ENCODE data around the gene CATSPER3. TPM values are rescaled to one million over a fixed set of nuclear protein-coding genes. Genes with fewer than 3 reads are reported as not detected.
A peak's percentile ranks its signal among the peaks of the same experiment; 100 is the strongest.

CATSPER3 gene
- total and polyA plus RNA-seq, 2 of the 13 experiments (the other 11 are each of a cell fraction or from before 2014, with no cell fraction given), result 0.33 to 0.37 TPM

- no peak for TF ChIP-seq ZNF205 (CRISPR knock-in tag; IDR thresholded peaks at IDR 0.05)
- TF ChIP-seq ZSCAN9 (CRISPR knock-in tag; IDR thresholded peaks at IDR 0.05; ENCODE audit: borderline replicate concordance), result peak; percentile 19; the same call in 1 of the 2 replicates
- TF ChIP-seq, protein P1, sequence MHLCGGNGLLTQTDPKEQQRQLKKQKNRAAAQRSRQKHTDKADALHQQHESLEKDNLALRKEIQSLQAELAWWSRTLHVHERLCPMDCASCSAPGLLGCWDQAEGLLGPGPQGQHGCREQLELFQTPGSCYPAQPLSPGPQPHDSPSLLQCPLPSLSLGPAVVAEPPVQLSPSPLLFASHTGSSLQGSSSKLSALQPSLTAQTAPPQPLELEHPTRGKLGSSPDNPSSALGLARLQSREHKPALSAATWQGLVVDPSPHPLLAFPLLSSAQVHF (CRISPR knock-in tag; IDR thresholded peaks at IDR 0.05), result no peak; the same call in 1 of the 2 replicates
- TF ChIP-seq, protein P2, sequence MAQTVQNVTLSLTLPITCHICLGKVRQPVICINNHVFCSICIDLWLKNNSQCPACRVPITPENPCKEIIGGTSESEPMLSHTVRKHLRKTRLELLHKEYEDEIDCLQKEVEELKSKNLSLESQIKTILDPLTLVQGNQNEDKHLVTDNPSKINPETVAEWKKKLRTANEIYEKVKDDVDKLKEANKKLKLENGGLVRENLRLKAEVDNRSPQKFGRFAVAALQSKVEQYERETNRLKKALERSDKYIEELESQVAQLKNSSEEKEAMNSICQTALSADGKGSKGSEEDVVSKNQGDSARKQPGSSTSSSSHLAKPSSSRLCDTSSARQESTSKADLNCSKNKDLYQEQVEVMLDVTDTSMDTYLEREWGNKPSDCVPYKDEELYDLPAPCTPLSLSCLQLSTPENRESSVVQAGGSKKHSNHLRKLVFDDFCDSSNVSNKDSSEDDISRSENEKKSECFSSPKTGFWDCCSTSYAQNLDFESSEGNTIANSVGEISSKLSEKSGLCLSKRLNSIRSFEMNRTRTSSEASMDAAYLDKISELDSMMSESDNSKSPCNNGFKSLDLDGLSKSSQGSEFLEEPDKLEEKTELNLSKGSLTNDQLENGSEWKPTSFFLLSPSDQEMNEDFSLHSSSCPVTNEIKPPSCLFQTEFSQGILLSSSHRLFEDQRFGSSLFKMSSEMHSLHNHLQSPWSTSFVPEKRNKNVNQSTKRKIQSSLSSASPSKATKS (CRISPR knock-in tag; IDR thresholded peaks at IDR 0.05), result no peak
- peak; percentile 55; the same call in 1 of the 2 replicates for TF ChIP-seq ZNF558 (CRISPR knock-in tag; IDR thresholded peaks at IDR 0.05; ENCODE audit: borderline replicate concordance)
- no peak for TF ChIP-seq HOXA9 (CRISPR knock-in tag; IDR thresholded peaks at IDR 0.05; ENCODE audit: borderline replicate concordance)
- TF ChIP-seq ZNF781 (CRISPR knock-in tag; IDR thresholded peaks at IDR 0.05; ENCODE audit: borderline replicate concordance, not compliant biosample characterization), result peak; percentile 60
- TF ChIP-seq SNAI1 (CRISPR knock-in tag; IDR thresholded peaks at IDR 0.05; ENCODE audit: borderline replicate concordance), result no peak
- no peak for TF ChIP-seq CREBL2 (CRISPR knock-in tag; IDR thresholded peaks at IDR 0.05; ENCODE audit: borderline replicate concordance)
- TF ChIP-seq, protein P3, sequence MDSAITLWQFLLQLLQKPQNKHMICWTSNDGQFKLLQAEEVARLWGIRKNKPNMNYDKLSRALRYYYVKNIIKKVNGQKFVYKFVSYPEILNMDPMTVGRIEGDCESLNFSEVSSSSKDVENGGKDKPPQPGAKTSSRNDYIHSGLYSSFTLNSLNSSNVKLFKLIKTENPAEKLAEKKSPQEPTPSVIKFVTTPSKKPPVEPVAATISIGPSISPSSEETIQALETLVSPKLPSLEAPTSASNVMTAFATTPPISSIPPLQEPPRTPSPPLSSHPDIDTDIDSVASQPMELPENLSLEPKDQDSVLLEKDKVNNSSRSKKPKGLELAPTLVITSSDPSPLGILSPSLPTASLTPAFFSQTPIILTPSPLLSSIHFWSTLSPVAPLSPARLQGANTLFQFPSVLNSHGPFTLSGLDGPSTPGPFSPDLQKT (CRISPR knock-in tag; IDR thresholded peaks at IDR 0.05; ENCODE audit: borderline replicate concordance), result no peak
- no peak for TF ChIP-seq CHD4 (IDR thresholded peaks at IDR 0.05; ENCODE audit: borderline replicate concordance, low read length)
- TF ChIP-seq SMARCE1 (IDR thresholded peaks at IDR 0.05; ENCODE audit: borderline replicate concordance), result no peak
- no peak for TF ChIP-seq GLMP (CRISPR knock-in tag; IDR thresholded peaks at IDR 0.05; ENCODE audit: borderline replicate concordance)
- TF ChIP-seq ZNF557 (CRISPR knock-in tag; IDR thresholded peaks at IDR 0.05), result no peak
- TF ChIP-seq MIER3 (CRISPR knock-in tag; IDR thresholded peaks at IDR 0.05; ENCODE audit: borderline replicate concordance), result no peak
- no peak for TF ChIP-seq RARG (CRISPR knock-in tag; IDR thresholded peaks at IDR 0.05; ENCODE audit: low read depth)
- TF ChIP-seq ZNF546 (CRISPR knock-in tag; conservative IDR thresholded peaks at IDR 0.05), result no peak
Measured at GRCh38 chr5:135034236-135034962, 66.7 kb downstream of the CATSPER3 start (continued).
